ENCODE results near the gene TXNDC2. TPM values are rescaled to one million over a fixed set of nuclear protein-coding genes. Genes with fewer than 3 reads are reported as not detected.

The TXNDC2 gene
- total RNA-seq, 1 donor from 2014 or later: not detected

DNA sequence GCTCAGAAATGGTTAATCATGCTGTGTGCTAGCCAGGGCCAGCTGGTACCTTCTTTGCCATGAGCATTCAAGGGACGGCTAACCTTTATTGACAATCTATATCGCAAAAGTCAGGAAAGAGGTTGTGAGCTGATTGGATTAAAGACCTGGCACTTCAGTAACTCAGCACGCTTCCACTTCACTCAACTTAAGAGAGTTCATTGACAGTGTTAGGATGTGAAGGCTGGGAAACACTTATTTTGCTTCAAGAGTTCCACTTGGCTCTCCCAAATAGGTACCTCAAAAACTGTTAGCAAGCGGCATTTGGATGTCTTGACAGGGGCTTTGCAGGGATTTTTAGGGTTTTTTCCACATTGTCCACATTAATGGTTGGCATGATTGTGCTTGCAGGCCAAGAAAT, 25.1 kb upstream of the TXNDC2 start:
- no peak for ATAC-seq

DNA sequence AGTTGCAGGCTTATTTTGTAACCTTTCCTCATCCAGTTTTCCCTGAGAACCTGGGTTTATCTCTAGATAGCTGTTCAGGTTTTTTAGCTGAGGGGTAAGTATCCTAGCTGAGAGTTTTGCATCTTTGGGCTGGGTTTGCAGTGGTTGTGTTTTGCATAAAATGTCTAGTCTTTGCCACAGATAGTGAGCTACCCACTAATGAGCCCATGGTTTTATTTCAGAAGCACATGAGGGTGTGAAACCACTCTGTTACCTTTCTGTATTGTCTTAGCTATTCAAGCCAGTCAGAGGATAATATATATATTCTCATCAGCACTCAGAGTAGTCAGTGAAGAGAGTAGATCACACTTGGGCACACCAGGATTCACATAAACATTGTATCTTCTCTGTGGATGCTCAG, 24.6 kb upstream of the TXNDC2 start:
- no peak for ATAC-seq

GRCh38 chr18:9861933-9862332, 23.8 kb upstream of the TXNDC2 start:
- ATAC-seq: no peak

DNA sequence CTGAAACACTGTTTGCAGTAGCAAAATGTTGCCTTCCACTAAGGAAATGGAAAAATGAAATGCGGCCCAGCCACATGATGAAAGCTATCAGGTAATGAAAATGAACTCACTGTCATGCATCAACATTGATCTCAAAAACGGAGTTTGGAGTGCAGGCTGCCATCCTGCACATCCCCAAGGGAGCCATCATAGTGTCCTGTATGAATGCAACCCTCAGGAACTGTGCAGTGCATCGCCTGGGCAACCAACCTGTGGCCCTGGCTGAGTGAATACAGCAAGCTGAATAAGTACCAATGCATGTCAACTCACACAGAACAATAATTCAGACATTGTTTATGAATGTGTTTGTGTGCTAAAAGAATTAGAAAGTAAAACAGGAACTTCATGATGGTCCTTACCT, 23.1 kb upstream of the TXNDC2 start:
- no peak for ATAC-seq

DNA sequence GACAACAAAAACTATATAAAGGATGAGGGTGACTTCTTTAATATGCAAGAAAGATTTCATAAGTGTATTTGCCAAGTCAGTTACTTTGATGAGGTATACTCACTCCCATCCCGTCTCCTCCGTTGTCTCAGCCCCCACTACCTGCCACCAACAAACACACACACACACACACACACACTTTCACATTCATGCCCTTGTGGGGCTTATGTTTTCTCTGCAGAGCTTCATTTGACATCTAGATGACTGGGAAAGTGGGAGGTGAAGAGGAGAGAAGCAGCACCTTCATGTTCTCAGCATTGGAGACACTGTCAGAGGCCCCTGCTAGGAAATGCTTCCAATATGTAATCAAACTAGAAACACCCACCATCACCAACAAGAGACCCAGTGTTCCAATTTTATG, 22.5 kb upstream of the TXNDC2 start:
- no peak for ATAC-seq

GRCh38 chr18:9865764-9866490, 19.8 kb upstream of the TXNDC2 start:
- no peak for ATAC-seq

DNA sequence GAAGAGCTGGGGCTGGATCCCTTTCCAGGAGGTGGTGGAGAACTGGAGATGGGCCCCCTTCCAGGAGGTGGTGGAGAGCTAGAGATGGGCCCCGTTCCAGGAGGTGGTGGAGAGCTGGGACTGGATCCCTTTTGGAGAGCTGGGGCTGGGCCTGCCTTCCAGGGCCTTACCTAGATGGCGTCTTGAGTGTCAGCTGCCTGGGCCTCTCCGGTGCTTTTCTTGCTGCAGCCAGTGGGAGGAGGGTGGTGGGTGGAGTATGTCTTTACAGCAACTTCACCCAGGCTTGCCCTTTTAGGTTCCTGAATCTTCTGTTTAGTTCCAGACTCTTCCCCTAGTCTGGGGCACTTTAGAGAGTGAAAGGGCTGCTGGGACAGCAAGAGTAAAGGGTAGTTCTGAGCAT, 19.1 kb upstream of the TXNDC2 start:
- ATAC-seq: peak; percentile 33

- ATAC-seq: peak; percentile 52
These were observed 18.6 kb upstream of the TXNDC2 start for GRCh38 chr18:9867071-9867594.

DNA sequence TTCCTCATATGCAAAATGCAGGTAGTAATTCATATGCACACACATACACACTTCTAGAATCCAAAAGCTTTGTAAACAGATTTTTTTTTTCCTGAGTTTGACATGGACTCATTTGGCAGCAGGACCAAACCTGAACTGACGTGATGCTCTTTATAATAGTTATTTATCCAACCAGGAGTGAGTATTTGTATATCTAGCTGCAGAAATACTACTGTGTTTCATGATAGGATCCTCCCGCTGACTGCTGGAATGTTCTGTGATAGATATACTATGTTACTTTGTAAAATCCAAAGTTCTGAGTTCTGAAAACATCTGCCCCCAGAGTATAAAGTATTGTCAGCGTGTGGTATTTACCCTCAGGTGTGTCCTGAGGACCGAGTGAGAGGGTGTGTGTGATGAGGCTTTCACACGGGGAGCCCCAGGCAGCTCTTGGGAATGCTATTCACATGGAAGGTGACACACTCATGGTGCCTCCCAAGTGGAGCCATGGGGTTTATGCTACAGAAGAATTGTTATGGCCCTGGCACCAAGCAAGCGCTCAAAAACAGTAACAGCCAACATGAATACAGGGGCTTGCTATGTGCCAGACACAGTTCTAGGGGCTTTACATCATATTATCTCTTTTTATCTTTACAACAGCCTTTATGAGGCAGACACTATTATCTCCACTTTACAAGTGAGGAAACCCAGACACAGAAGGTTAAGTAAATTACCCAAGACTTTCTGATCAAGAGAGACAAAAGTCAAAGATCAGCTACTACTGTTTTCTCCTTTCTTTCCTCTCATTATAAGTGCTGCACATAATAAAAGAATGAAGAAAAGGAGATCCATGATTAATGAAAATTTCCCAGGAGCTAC, 16.7 kb upstream of the TXNDC2 start:
- ATAC-seq: peak; percentile 12

GRCh38 chr18:9869715-9870430, 15.9 kb upstream of the TXNDC2 start:
- ATAC-seq: peak; percentile 43

DNA sequence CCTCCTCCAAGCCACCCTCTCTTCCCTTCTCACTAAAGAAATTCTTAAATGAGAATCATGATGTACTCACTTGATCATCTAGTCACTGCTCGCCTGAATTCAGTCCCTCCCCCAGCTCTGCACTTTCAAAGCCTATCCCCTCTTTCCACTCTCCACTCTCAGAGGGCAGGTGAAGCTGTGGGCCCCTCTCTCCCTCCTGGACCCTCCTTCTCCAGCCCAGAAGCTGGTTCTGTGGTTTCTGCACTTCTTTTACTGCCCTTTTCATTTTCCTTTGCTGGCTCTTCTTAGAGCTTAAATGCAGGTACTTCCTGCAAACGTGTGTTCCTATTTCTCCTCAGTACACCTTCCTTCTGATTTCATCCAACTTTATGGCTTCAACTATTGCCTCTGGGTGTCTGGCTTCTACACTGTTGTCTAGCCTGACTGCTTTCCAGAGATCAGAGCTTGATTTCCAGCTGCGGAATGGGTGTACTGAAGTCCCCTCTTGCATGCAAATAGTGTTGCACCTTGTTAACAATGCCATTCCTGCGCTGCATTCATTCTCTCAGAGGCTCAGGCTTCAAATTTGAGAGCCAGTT, 15.3 kb upstream of the TXNDC2 start:
- ATAC-seq: no peak

- ATAC-seq: no peak
These were observed 14.5 kb upstream of the TXNDC2 start for GRCh38 chr18:9871244-9871746.

- no peak for ATAC-seq
These were observed 12.9 kb upstream of the TXNDC2 start for GRCh38 chr18:9872823-9873222.

DNA sequence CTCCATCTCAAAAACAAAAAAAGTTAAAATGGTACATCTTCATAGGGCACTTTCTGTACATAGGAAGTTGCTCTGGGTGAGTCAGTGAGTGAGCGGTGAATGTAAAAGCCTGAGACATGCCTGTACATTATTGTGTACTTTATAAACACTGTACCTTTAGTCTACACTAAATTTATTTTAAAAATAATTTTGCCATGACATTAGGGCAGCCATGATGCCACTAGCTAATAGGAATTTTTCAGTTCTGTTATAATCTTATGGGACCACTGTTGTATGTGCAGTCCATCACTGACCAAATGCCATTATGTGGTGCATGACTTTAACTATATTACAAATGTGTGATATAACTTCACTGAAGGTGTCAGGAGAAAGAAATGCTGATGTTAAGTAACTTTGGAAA, 11.0 kb upstream of the TXNDC2 start:
- peak; percentile 58 for ATAC-seq

GRCh38 chr18:9876212-9876866, 9.4 kb upstream of the TXNDC2 start:
- ATAC-seq: no peak

DNA sequence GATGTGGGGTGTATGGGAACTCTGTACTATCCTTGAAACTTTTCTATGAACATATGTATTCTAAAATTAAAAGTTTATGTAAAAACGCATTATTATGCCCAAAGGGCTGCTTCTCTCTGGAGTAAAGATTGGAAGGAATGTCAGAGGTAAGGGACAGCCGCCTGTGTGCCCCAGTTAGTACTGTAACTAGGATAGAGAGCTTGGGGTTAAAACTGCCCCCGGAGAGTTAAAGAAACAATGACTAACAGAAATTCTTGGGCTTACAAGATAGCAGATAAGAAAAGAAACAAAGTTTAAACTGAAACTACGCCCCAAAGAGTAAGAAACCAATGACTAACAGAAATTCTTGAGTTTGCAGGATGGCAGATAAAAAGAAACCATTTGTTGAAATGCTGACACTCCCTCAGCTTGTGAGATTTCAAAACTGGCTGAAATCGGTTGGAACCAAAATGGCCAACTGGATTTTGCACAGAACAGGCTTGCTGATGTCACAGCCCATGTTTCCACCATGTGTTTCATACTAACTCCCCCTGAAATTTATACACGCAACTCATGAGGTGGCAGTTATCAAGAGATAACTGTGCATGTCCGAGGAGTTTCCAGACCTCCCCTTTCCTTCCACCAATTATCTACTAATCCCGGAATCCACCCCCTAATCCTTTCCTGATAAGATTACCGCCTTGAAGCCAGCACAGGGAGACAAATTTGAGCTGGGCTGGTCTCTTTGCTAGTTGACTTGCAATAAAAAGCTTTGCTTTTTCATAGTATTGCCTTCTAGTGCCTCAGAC, 8.7 kb upstream of the TXNDC2 start:
- ATAC-seq: peak; percentile 49

GRCh38 chr18:9877655-9878014, 8.1 kb upstream of the TXNDC2 start:
- ATAC-seq: no peak

GRCh38 chr18:9878095-9878494, 7.7 kb upstream of the TXNDC2 start:
- ATAC-seq: no peak

- no peak for ATAC-seq
These were observed 7.0 kb upstream of the TXNDC2 start for GRCh38 chr18:9878783-9879242.

DNA sequence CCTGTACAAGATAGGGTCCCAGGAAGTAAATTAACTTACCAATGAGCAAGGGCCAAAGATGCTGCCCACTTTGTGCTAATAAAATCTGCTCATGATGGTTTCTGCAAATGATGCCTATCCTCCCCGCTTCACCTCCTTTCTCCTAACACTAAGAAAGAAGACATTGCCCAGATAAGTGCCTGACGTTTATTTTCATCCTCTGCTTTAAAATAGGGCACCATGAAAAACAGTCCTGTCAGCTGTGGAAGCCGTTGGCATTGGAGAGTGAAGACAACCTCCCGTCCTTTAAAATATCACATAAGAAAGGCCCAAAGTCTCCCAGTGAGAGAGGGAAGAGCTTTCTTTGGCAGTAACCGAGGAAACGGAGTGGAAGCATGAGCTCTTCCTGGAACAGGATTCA, 1.7 kb upstream of the TXNDC2 start:
- ATAC-seq: no peak

DNA sequence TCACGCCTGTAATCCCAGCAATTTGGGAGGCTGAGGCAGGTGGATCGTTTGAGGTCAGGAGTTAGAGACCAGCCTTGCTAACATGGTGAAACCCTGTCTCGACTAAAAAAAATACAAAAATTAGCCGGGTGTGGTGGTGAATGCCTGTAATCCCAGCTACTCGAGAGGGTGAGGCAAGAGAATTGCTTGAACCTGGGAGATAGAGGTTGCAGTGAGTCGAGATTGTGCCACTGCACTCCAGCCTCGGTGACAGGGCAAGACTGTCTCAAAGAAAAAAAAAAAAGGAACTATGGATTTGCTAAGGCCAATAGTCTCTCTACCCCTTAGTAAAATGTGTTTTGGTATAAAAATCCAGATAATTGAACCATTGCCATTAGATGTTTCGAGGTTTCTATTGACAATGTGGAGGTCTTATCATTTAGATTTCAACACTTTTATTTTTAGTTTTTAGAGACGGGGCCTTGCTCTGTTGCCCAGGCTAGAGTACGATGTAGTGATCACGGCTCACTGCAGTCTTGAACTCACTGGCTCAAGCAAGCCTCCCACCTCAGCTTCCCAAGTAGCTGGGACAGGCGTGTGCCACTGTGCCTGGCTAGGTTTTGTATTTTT, 1.1 kb upstream of the TXNDC2 start:
- no peak for ATAC-seq
